DMS79 (cell line): ENCODE measurements around the gene FBF1.
"Not testable (repeated sequence)": the region's sequence is repeated elsewhere in the genome, so short reads cannot be mapped to it uniquely, and the experiment has no call there.

Experiments used
- DNase-seq: peaks from one replicate; lab custom pipeline; 2025; lab: John Stamatoyannopoulos, UW

Gene FBF1

DNA sequence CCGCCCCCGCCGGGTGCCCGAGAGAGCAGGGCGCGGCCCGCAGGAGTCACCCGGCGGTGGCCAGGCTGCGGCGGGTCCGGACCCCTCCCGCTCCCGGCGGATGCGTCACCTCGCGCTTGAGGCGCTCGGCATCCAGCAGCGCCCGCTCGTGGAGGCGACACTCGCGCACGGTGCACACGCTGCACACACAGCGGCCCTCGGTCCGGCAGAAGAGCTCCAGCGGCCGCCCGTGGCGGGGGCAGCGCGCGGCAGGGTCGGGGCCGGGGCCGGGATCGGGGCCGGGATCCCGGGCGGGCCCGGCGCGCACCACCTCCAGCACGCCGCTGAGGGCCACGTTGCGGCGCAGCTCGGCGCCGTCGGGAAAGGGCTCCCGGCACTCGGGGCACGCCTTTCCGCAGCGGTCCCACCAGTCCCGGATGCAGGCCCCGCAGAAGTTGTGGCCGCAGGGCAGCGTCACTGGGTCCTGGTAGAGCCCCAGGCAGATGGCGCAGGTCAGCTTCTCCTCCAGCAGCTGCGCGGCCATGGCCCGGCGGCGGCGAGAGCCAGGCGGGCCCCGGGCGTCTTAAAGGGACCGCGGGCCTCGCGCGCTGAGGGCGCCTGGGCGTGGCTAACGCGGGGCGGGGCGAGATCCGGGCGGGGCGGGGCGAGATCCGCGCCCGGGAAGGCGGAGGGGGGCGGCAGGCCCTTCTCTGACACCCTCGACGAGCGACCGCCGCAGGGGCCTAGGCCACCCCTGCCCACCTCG lies 44.3 kb downstream of the FBF1 start, which contains the start of gene TRIM65:
TRIM65 (minus strand) TSS at position 537 of the 745 bp plus-strand sequence; CDS start at position 523, 14 bp downstream.
- DNase-seq = no peak

DNA sequence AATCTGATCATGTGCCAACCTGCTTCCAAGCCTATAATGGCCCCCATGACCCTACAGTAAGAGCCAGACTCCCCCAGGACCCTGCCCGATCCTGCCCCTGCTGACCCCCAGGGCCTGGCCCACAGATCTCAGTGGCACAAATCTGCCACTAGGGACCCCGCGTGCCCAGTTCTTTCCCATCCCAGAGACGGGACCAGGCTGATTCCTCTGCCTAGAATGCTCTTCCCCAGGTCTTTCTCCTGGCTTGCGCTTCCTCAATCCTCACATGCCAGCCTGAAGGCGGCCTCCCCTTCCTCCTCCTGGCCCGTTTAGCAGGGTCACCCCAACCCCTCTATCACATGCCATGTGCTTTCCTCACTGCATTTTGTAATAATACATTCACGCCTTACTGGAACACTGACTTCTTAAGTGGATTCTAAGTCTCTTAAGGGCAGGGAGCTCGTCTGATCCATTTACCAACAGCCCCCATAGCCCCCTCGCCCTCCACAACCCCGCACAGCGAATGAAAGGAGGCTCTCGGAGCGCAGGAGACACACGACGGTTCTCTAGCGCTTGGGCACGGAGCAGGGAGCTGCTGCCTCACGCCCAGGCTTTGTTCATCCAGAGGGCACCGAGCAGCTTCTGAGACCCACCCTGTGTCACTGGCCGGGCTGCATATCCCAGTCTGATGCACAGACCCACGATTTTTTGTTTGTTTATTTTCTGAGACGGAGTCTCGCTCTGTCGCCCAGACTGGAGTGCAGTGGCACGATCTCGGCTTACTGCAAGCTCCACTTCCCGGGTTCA lies 45.3 kb downstream of the FBF1 start:
- DNase-seq = no peak

DNA sequence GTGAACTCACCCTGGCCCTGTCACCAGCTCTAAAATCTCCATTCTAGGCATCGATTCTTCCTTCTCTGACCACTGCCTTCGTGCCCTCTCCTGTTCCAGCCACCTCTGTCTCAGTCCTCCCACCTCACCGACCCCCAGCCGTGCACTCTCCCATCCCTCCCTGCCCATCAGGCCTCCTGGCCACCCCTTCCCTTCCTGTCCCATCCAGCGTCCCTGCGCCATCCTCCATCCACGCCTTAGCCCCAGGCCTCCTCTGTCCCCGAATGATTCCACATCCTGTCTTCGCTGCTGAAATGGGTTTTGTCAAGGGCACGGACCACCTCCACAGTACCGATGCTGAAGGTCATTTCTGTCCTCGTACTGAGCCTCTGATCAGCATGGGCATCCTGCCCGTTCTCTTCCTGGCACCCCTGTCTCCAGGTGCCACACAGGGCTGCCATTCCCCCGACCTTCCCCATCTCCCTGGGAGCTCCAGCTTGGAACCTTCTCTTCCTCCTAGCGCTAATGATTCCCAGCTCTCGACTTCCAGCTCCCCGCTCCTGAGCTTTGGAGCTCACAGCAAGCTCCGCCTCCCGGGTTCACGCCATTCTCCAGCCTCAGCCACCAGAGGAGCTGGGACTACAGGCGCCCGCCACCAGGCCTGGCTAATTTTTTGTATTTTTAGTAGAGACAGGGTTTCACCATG lies 46.7 kb downstream of the FBF1 start:
- no peak for DNase-seq

GRCh38 chr17:75893305-75894048 lies 47.4 kb downstream of the FBF1 start:
- DNase-seq = no peak

GRCh38 chr17:75892556-75893224 lies 48.2 kb downstream of the FBF1 start:
- no peak for DNase-seq

- DNase-seq = no peak
These were observed 49.0 kb downstream of the FBF1 start for GRCh38 chr17:75891605-75892555.

GRCh38 chr17:75891022-75891604 lies 49.7 kb downstream of the FBF1 start:
- no peak for DNase-seq

GRCh38 chr17:75889454-75889853 lies 51.4 kb downstream of the FBF1 start:
- no peak for DNase-seq

DNA sequence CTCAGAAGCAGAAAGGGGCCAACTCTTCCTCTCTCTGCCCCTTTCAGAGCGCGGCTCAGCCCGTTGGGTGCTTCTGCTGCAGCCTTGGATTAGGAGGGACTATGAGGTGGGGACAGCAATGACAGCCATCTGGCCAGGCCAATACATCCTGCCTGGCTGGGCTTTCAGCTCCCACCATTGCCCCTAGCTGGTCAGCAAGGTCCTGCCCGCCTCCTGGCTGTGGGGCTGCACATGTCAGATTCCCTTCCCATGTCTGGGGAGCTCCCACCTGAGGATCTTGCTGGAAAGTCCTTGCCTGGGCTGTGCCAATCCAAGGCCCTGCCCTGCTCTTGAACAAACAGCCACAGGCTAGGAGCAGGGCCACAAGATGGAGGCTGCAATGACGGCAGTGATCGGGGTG lies 52.4 kb downstream of the FBF1 start:
- no peak for DNase-seq

DNA sequence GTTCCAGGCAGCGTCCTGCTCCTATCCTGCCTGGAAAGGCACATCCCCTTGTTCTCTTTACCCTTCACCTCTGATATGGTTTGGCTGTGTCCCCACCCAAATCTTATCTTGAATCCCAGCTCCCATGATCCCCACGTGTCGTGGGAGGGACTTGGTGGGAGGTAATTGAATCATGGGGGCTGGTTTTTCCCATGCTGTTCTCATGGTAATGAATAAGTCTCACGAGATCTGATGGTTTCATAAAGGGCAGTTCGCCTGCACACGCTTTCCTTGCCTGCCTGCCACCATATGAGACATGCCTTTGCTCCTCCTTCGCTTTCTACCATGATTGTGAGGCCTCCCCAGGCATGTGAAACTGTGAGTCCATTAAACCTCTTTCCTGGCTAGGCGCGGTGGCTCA lies 55.0 kb downstream of the FBF1 start:
- not testable (repeated sequence) for DNase-seq

- no peak for DNase-seq
These were observed 55.4 kb downstream of the FBF1 start for GRCh38 chr17:75885431-75885830.

- DNase-seq = no peak
These were observed 59.0 kb downstream of the FBF1 start for GRCh38 chr17:75881678-75882454.

GRCh38 chr17:75880266-75880665 lies 60.6 kb downstream of the FBF1 start:
- DNase-seq = no peak

- no peak for DNase-seq
These were observed 62.5 kb downstream of the FBF1 start, which contains the start of gene TRIM47 for GRCh38 chr17:75878174-75878998. Gene TRIM47 (minus strand): TSS chr17:75878581. CDS start chr17:75878548, 33 bp downstream.

GRCh38 chr17:75877752-75878173 lies 63.1 kb downstream of the FBF1 start:
- no peak for DNase-seq

DNA sequence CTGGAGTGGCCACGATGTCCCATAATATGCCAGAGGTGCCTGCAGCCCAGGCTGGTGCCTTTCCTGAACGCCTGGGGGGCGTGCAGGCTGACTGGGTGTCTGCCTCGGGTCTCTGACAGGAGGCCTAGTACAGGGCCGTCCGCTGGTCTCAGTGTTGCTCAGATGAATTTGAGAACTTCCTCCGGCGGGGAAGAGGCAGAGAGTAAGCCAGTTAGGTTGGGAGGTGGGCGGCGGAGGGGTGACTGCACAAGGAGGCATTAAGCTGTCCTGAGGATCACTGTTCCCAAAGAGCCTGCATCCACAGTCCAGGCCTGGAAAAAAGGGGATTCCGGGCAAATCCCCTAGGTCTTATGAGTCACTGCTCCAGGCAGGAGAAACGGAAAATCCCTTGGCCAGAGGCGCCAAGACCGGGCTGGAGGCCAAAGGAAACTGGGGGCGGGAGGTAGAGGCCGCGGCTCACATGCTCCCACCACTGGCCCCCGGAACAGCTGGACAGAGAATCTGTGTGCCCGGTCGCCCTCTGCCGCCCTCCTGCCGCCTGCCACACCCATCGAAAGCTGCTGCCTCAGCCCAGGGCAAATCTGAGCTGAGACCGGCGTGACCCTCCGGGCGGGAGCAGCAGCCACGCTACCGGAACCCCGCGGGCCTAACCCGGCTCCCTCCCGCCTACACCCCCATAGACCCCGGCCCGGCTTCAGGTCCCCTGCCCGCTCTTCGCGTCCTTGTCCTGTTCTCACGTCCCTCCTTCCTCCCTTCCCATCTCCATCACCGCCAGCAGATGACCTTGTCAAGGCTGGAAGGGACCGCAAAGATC lies 63.7 kb downstream of the FBF1 start:
- no peak for DNase-seq
